ENCODE results near the gene OXCT1.

The OXCT1 gene

DNA sequence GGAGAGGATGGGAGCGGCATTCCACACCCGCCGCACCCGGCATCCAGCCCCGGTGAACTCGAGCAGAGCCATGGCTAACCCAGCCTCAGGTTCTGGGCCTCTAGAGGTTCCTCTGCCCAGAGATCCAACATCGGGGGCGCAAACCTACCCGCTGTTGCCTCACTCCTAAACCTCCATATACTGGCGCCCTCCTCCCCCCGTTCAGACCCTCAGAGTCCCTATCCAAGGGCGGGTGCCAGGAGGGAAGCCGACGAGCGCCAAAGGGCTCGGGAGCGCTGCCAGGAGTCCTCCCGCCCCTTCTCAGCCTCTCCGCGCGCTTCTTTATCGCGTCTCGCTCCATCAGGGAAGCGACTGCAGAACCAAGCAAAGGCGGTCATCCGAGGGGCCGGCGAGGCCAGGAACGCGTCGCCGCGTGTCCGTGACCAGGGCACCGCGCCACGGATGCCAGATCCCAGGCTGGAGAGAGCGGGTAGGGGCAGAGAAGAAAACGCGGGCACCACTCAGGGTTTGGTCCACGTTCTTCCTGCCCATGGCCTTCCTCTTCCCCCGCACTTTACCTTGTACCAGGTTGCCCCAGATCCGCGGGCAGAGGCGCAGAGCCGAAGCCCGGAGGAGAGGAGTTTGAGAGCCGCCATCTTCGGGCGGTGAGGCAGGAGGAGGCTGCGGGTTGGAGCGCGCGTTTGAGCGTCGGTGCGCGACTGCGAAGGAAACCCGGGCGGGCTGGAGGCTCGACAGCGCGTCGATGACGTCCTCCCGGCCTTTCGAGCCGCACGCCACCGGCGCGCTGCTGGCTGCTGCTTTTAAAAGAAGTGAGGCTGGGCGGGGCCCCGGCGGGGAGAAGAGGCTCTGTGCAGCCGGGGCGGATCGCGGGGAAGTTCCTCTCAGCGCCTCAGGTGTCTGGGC, at the start of gene OXCT1:
OXCT1 (minus strand) TSS at position 702 of the 903 bp plus-strand sequence; CDS start at position 635, 67 bp downstream.
- DNase-seq, result peak; percentile 64

DNA sequence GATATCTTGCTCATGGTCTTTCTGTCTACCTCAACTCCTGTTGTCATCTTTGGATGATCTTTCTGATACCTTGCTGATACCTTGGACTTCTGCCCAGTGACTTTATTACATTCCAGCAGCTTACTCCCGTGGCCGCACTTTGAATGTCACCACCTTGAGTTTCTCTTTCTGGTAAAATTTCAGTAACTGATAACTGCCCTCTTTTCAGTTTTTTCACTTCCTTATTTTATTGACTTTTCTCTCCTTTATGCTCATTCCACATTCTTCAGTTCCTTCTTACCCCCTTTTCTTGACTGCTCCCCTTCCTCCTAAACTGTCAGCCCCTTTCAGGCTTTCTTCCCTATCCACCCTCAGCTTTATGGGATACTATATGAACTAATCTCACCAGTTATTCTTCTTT, 47.9 kb upstream of the OXCT1 start:
- DNase-seq, result no peak

DNA sequence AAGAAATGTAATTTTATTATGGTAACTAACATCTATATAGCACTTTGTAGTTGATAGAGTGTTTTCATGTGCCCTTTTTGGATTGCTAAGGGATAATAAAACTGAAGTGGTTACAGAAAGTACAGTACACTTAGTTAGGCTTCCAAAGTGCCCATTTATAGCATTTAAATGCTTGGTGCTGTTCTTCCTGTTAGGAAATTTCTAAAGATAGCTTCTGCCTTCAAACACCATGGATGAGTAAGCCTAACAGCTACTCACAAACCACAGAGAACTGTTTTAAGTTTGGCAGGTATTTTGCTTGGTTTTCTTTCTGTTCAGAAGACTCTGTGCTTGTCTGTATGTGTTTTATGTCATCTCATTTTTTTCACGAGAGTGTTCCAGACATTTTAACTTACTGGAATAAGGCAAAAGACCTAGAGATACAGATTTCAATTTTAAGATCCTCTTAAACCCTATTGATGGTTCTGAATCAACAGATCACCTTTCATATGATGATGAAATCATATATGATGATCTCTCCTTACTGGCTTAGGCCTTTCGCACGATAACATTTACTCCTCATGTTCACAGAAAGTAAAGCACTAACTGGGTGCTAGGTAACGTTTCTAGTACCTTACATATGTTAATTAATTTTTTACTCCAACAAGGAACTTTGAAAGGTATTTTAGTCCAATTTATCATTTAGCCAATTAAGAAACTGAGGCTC, 38.3 kb upstream of the OXCT1 start:
- no peak for DNase-seq

DNA sequence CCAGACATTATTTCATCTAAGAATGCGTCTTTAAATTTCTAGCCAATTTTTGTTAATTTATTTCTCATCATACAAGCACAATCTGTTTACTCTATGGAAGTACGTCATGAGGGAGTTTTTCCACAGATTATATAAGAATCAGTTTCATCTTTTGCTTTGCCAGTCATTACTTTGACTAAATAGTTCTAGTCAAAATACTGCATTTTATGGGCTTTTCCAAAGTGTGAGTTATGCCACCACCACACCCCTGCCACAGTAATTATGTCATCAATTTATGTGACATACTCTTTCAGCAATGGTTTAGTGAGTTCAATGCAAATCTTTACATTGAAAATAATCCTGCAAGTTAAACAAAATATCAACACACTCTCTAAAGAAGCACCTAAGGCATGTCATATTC, 35.9 kb upstream of the OXCT1 start:
- no peak for DNase-seq

DNA sequence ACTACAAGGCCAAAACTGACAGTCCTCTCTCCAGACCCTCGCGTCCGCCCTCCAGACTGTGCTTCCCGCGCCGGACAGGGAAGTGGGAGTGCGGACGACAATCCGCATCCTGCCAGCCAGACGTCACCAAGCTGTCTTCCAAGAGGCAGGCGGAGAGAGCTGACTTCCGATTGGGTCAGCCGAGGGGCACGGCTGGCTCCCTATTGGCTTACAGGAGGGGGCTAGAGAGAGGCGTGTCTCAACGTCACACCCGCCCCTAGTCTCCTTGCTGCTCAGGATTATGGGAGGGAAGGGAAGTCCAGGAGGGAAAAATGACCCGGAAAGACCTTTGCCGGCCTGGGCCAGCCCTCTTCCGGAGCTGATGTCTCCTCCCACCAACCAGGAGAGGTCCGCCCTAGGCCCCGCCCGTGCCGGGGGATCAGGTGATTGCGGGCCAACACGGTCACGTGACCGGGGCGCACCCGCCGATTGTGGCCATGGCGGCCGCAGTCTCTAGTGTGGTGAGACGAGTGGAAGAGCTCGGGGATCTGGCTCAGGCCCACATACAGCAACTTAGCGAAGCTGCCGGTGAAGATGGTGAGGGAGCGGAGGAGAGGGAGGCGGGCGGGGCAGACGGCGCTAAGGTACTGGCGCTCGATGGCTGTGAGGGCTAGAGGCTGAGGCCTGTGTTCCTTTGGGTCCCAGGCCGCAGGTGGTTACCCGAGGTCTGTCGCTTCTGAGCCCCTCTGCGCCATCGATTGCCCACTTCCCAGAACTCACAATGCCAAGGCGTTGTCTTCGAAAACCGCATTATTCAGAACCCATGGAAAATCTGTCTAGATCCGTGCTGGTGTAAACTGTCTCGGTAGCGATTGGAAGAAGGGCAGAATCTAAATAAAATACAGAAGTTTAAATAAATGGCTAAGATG, 33.9 kb upstream of the OXCT1 start, which contains the start of gene RIMOC1:
RIMOC1 (plus strand) TSS at position 453 of the 908 bp plus-strand sequence; CDS start at position 477, 24 bp downstream.
- DNase-seq, result peak; percentile 99

DNA sequence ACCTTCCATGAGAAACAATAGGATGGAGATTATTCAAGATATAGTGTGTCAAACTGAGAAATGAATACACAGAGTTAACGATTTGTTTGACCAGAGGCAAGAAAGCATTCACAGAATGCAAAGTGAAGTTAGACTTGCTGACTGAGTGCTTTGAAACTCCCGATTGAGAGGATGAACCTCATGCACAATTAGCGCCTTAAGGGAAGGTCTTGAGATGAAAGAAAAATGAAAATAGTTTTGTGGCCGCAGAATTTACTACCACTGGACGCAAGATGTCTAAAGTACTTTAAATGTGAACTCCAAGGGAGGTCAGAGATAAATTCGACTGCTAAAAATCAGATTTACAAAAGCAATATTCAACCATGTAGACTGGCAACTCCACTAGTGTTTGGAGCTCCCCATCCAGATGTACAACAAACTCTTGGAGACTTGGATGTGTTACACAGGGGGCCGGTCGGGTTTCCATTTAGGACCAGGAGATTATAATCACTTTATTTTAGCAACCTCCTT, 33.2 kb upstream of the OXCT1 start:
- no peak for DNase-seq

DNA sequence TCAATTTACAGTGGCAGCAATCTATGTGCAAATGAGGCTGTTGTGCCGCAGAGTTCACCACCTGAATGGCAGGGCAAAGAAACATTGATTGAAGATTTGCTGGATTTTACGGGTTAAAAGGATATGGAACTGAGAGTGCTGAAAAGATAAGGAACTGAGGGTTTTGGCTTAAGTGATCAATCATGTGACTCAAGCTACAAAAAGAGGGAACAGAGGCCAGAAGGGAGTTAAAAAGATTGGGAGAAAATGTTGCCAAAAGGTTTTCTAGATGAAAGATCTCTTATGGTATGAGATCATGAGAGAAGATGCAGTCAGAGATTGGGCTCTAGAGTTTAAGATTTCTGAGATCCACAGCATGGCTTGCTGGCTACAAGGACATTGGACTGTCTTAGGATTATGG, 26.0 kb upstream of the OXCT1 start:
- DNase-seq, result no peak

DNA sequence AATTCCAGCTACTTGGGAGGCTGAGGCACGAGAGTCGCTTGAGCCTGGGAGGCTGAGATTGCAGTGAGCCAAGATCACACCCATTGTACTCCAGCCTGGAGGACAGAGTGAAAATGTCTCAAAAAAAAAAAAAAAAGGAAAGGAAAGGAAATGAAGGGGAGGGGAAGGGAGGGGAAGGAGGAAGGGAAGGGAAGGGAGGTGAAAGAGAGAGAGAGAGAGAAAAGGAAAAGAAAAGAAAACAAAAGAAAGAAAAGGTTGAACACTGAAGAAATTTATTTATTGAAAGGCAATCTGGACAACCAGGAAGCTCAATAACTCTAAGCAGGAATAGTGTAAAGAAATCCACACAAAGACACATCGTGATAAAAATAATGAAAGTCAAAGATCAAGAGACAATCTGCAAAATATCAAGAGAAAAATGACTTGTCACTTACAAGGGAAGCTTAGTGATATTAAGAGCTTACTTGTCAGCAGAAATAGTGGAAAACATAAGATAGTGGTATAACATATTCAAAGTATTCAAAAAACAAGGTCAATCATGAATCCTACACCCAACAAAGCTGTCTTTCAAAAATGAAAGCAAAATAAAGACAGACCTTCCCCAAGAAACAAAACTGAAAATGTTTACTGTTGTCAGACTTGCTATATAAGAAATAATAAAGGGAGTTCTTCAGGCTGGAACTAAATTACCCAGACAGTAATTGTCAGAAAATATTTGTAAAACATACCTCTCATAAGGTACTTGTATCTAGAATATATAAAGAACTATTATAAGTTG, 23.0 kb upstream of the OXCT1 start:
- no peak for DNase-seq

DNA sequence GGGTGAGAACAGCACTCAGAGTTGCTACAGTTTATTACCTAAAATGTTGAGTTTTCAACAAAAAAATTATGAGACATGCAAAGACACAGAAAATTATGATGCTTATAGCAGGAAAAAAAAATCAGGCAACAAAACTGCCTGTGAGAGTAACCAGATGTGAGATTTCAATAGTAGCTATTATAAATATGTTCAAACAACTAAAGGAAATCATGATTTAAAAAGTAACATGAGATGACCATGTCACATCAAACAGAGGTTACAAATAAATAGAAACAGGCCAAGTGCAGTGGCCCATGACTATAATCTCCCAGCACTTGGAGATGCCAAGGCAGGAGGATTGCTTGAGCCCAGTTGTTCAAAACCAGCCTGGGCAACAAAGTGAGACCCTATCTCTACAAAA, 21.8 kb upstream of the OXCT1 start:
- no peak for DNase-seq

DNA sequence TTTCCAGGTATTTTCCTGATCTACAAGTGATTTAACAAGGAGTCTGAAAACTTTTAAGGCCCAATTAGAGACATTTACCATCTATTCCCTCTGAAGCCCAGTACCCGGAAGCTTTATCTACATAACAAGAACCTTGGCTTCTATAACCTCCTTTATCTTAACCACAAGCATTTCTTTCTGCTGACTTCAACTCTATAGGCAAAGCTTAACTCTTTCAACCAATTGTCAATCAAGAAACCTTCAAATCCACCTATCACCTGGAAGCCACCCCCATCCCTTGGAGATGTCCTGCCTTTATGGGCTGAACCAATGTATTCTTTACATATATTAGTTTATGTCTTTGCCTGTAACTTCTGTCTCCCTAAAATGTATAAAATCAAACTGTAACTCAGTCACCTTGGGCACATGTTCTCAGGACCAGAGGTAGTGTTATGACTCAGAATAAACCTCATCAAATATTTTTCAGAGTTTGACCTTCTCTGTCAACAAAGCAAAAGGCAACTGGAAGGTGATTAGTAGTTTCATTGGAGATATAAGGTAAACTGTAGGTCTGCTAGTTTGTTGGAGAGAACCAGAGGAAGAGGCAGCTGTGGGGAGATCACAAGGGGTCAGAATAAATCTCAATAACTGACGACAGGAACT, 21.0 kb upstream of the OXCT1 start:
- DNase-seq, result no peak

DNA sequence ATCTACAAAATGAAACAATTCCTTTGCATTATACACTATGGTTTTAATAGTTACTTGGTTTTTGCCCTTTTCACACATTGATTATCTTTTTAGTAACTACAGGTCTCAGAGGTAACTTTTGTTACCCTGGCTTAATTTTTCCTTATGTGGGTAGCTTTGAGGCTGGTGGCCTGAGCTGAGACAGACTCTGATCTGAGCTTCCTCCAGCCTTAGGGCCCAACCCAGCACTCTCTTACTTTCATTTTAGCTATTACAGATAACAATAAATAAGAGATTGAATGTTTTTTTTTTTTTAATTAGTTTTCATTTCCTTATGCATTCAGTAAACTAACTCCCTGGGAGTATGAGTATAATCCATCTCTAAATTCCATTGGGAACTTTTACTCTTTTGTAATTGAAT, 15.1 kb upstream of the OXCT1 start:
- no peak for DNase-seq

DNA sequence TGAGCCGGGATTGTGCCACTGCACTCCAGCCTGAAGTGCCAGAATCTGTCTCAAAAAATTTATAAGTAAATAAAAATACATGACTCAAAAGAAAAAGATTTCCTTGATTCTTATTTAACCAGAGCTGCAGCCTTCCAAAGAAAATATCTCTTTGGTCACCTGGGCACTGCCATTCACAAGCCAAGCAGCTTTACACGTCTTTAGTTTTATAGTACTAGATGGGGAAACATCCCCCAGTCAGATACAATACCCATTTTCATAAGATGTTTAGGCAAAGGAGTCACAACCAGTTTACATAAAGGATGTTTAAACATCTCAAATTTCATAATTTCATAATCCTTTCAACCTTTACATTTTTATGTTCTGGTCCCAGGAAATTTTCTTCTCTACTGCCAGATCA, 13.7 kb upstream of the OXCT1 start:
- no peak for DNase-seq

DNA sequence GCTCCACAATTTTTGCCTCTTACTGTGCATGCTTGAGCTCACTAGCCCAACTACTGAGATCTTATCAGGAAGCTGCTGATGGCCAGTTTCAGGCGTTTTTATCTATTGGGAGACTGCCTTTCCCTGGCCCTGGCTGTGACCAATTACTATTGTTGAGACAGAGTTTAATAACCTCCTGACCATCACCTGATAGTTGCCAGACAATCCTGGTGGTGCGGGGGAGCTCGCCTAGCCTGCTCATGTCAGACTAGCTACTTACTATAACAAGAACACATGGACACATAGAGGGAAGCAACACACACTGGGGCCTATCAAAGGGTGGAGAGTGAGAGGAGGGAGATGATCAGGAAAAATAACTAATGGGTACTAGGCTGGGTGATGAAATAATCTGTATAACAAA, 13.0 kb upstream of the OXCT1 start:
- no peak for DNase-seq

DNA sequence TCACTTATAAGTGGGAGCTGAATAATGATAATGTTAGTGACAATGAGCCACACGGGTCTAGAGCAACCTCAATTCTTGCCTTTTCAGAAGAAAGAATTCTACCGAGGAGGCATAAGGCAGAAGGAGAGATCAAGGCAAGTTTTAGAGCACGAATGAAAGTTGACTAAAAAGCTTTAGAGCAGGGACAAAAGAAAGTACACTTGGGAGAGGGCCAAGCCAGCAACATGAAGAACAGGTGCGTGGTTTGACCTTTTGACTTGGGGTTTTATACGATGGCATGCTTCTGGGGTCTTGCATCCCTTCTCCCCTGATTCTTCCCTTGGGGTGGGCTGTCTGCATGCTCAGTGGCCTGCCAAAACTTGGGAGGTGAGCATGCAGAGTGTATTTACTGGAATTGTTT, 12.5 kb upstream of the OXCT1 start:
- DNase-seq, result no peak

DNA sequence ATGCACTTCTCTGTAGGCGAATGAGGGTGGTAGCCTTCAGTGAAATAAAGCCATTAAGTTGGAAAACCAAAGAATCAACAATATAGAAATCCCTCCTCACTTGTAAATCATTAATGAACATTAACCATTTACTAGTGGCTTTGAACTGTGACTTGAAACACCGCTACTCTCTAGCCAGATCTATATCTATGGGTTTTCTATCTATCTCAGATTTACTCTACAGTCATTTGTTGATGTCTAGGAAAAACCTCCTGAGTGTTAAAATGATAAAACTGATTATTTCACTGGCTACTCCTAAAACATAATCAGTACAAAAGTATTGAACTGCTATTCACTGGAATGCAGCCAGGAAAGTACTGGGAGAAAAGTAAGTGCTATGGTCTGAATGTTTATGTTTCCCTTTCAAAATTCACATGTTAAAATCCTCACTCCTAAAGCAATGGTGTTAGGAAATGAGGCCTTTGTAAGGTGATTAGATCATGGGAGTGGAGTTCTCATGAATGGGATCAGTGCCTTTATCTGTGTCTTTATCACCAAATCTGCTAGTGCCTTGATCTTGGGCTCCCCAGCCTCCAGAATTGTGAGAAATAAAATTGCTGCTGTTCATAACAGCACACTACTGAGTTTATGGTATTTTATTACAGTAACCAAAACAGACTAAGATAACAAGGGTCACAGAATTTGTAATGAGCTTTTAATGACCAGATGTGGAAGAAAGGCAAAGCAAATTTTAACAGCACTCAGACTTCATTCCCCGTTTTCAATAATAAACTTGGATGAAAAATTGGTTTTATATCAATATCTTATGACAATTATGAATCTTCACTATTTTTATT, 8.6 kb upstream of the OXCT1 start:
- no peak for DNase-seq

DNA sequence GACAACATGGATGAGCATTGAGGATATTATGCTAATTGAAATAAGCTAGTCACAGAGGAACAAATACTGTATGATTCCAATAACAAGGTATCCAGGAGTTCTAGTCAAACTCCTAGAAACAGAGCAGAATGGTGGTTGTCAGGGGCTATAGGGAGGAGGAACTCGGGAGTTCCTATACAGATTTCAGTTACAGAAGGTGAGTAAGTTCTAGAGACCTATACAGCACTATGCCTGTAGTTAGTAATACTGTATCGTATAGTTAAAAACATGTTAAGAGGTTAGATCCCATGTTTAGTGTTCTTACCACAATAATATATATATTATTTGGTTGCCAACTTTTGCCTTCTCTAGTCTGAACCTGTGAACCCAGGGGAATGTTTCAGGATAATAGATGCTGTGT, 7.9 kb upstream of the OXCT1 start:
- no peak for DNase-seq

DNA sequence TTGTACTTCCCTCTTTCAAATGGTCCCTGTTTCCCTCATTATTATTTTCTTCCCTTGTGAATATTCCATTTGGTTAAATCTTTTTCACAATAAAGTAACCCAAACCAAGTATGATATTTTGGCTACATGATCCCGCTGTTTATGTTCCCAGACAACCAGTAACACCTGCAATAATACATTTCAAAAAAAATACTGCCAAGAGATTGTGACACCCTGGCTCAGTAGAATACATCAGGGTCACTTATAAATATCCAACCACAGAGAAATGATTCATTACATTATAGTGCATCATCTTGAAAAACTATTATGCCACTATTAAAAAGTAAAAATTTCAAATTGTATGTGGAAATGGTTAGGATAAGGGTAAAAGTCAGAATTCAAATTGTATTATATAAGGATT, 7.2 kb upstream of the OXCT1 start:
- DNase-seq, result no peak

DNA sequence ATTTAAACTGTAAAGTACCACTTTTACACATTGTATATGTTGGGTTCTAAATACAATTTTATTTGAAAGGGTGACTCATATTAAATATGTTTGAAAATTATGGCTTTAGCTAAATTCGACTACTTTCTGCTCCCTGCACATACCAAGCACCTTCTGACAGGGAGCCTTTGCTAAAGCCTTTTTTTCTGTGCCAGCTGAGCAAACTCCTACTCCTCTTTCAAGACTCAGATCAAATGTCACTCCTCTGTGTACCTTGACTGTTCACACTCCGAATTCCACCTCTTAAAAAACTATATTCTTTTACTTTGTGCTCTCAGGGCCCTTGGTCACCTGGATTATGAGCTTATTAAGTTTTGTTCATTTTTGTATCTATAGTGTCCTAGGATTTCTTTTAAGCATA, 6.5 kb upstream of the OXCT1 start:
- no peak for DNase-seq

DNA sequence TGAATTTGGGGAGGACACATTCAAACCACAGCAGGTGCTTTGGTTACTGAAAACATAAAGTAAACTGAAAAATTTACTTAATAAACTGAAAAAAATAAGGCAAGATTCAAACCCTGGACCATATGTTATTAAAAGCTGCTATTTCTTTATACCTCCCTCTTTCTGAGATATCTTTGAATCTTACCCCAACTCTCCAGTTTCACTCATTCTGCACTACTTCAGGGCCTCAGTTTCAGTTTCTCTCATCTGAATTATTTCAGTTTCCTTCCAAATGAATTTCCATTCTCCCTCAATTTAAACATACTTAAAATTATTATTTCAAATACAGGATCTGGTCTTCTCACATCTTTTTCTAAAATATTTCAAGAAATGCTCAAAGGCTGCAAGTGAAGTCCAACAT, 4.9 kb upstream of the OXCT1 start:
- DNase-seq, result no peak

DNA sequence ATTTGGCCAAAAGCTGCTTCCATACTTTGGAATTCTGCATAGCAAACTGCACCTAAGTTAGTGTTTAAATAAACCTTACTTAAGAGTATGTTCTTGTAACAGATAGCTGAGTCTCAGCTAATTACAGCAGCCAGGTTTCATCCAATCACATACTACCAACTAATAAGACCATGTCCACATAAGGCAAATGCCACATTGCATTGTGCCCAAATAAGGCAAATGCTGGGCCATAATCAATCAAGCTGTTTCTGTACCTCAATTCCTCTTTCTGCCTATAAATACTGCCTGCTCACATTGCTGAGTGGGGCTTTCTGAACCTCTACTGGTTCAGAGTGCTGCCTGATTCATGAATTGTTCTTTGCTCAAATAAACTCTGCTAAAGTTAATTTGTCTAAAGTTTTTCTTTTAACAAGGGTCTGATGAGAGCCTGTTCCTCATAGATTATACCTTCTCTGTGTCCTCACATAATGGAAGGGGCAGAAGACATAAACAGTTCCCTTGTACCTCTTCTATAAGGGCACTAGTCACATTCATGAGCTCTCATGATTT, 4.4 kb upstream of the OXCT1 start:
- no peak for DNase-seq
